Vagina (tissue), 2 donors: ENCODE data around the gene PIP5K1C. TPM values are rescaled to one million over a fixed set of nuclear protein-coding genes. Genes with fewer than 3 reads are reported as not detected.

ENCODE experiments used
- DNase-seq, 2 donors: peaks; one replicate each; pipeline ENCODE4 v3.0.0-alpha.2; 2017; ENCODE audit errors: extremely low spot score in 2 of 2
- H3K27ac ChIP-seq: fragments of 200-600 bp; sonication (generic); one replicate; pipeline ENCODE4 v1.5.1; 2019
- H3K27me3 ChIP-seq: fragments of 200-600 bp; sonication (generic); one replicate; pipeline ENCODE4 v1.5.1; 2019
- H3K36me3 ChIP-seq, 2 donors: fragments of 200-600 bp; sonication (generic); one replicate each; pipeline ENCODE4 v1.5.1; 2017 to 2019
- H3K4me1 ChIP-seq: fragments of 200-600 bp; sonication (generic); one replicate; pipeline ENCODE4 v1.5.1; 2019
- H3K4me3 ChIP-seq, 2 donors: fragments of 200-600 bp; sonication (generic); 1 replicate in 1 of 2; 2 replicates in 1 of 2; pipeline ENCODE4 v1.5.1; 2016 to 2019
- H3K9me3 ChIP-seq: fragments of 200-600 bp; sonication (generic); one replicate; pipeline ENCODE4 v1.5.1; 2019
- CTCF ChIP-seq, 3 experiments: fragments of 450-650 bp in 2 of 3; fragments of 200-600 bp in 1 of 3; sonication (generic) in 1 of 3; IDR thresholded peaks; one replicate each; pipeline ENCODE4 v1.5.1; 2017 to 2019; ENCODE audit warnings: antibody characterized with exemption in 3 of 3, mild to moderate bottlenecking in 2 of 3, moderate library complexity in 2 of 3
- POLR2A ChIP-seq, 2 donors: fragments of 450-650 bp; IDR thresholded peaks; one replicate each; pipeline ENCODE4 v1.6.1; 2017; ENCODE audit warnings: antibody characterized with exemption in 2 of 2, mild to moderate bottlenecking in 2 of 2, moderate library complexity in 2 of 2
- POLR2AphosphoS5 ChIP-seq, 2 donors: sonication (generic); formaldehyde crosslinking; IDR thresholded peaks; one replicate each; pipeline ENCODE4 v1.9.0; 2017; ENCODE audit warnings: antibody characterized with exemption in 2 of 2, mild to moderate bottlenecking in 2 of 2, low read depth in 1 of 2; ENCODE audit not compliant: insufficient read depth in 1 of 2
- intact Hi-C: fragments of 100-400 bp; cut with DNase I; formaldehyde crosslinking; loops from one replicate; pipeline ENCODE4 v1.15.1; 2023
- total RNA-seq: library from RNA; depleted of rRNA; stranded (reverse); fragments of >200 nt; gene quantifications from one replicate; pipeline ENCODE4 v1.2.3, GENCODE V29; 2016

PIP5K1C gene
- total RNA-seq, 1 donor from 2014 or later, result 24.1 TPM

- intact Hi-C loops, result no loop called here
- DNase-seq, result no peak
- TF ChIP-seq CTCF (IDR thresholded peaks at IDR 0.05) (no peak), POLR2A (IDR thresholded peaks at IDR 0.05) (no peak), POLR2AphosphoS5 (IDR thresholded peaks at IDR 0.05; ENCODE audit: insufficient read depth in 1 of 2, low read depth in 1 of 2) (peak in 1 of 2 donors; percentile 23)
- Histone ChIP-seq H3K4me1 (peaks cover 55% of the 10 kb centered on the region), H3K27ac (peak overlapping the region; percentile 80), H3K27me3 (no peaks in the 10 kb centered on the region), H3K4me3 (peak overlapping the region; percentile 49 to 62), H3K9me3 (no peaks in the 10 kb centered on the region), H3K36me3 (peaks cover 0 to 19% of the 10 kb centered on the region in 2 donors)
Measured at GRCh38 chr19:3607303-3608078, 92.8 kb downstream of the PIP5K1C start.

DNA sequence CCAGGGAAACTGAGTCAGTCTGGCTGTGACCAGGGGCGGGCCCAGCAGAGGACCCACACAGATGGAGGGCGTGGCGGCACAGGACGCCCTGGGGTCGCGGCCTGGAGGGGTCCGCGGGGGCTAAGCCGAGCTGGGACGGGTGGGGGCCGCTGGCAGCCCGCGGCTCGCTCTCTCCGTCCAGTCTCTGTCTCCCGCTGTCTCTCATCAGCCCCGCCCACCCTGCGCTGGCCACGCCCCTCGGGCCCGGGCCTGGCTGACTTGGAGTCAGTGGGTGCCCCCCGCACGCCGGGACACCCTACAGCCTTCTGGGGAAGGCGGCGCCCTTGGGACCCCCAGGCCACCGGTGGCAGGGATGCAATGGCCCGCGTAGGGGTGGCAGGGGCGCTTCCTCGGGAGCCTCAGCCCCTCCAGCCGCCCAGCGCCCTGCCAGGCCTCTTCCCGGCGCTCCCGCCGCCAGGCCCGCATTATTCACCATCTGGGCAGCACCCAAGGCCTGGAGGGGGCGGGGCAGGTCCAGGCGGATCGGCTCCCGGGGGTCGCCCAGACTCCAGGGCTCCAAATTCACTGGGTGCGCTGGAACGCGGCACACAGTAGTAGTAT is 93.5 kb downstream of the PIP5K1C start, which contains the start of gene TBXA2R:
Gene TBXA2R (minus strand): TSS at position 186 of the 600 bp plus-strand sequence. CDS start 6,241 bp downstream, outside the sequence.
- peak within 1 kb of the TSS; percentile 49 to 62 for H3K4me3 ChIP-seq
- intact Hi-C loops, result no loop called here
- DNase-seq, result no peak
- no peaks in the 10 kb centered on the region for H3K27me3 ChIP-seq
- H3K4me1 ChIP-seq, result peaks cover 55% of the 10 kb centered on the region
- peak within 1 kb of the TSS; percentile 80 for H3K27ac ChIP-seq
- H3K36me3 ChIP-seq, result peaks cover 0 to 12% of the 10 kb centered on the region in 2 donors
- no peaks in the 10 kb centered on the region for H3K9me3 ChIP-seq
- TF ChIP-seq POLR2A (IDR thresholded peaks at IDR 0.05), result peak in 1 of 2 donors; percentile 35
- TF ChIP-seq CTCF (IDR thresholded peaks at IDR 0.05), result no peak
- peak in 1 of 2 donors; percentile 89 for TF ChIP-seq POLR2AphosphoS5 (IDR thresholded peaks at IDR 0.05; ENCODE audit: insufficient read depth in 1 of 2, low read depth in 1 of 2)

DNA sequence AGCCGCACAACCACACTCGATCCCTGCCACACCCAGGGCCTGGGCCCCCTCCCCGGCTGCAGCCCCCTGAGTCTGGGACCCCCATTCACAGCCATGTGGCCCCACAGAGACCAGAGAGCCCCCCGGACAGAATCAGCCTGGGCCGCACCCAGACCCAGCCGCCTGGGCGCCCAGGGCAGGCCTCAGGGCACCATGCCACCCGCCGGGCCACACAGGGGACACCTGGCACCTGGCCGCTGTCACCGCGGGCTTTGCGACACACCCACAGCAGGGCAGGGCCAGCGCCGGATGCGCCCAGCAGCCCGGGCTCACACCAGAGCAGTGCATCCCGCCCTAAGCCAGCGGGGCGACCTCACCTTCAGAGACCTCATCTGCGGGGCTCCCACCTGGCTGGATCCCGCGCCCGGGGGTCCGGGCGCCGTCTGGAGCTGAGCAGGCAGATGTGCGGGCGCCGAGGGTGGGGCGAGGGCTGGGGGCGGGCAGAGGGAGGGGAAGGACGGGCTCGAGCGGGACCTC is 94.0 kb downstream of the PIP5K1C start:
- Histone ChIP-seq H3K9me3 (no peaks in the 10 kb centered on the region), H3K4me1 (peaks cover 55% of the 10 kb centered on the region), H3K27me3 (no peaks in the 10 kb centered on the region), H3K4me3 (peak overlapping the region; percentile 49 to 62), H3K27ac (peak overlapping the region; percentile 80), H3K36me3 (peaks cover 0 to 6% of the 10 kb centered on the region in 2 donors)
- intact Hi-C loops, result no loop called here
- TF ChIP-seq POLR2A (IDR thresholded peaks at IDR 0.05), result no peak
- no peak for TF ChIP-seq CTCF (IDR thresholded peaks at IDR 0.05)
- TF ChIP-seq POLR2AphosphoS5 (IDR thresholded peaks at IDR 0.05; ENCODE audit: insufficient read depth in 1 of 2, low read depth in 1 of 2), result no peak
- DNase-seq, result no peak

DNA sequence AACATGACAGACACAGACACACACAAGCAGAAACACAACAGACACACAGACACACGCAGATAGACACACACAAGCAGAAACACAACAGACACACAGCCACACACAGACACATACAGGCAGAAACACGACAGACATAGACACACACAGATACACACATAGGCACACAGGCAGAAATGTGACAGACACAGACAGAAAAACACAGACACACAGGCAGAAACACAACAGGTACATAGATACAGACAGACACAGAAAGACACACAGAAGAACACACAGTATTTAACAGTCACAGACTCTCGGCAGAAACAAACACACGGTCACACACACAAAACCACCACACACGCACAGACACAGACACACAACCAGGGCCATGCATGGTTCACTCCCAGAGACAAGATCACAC is 94.5 kb downstream of the PIP5K1C start:
- DNase-seq, result no peak
- Histone ChIP-seq H3K4me1 (peaks cover 55% of the 10 kb centered on the region), H3K27me3 (no peaks in the 10 kb centered on the region), H3K36me3 (peaks cover 0 to 2% of the 10 kb centered on the region in 2 donors), H3K9me3 (no peaks in the 10 kb centered on the region), H3K27ac (peak overlapping the region; percentile 80), H3K4me3 (peak overlapping the region; percentile 49 to 62)
- TF ChIP-seq POLR2AphosphoS5 (IDR thresholded peaks at IDR 0.05; ENCODE audit: insufficient read depth in 1 of 2, low read depth in 1 of 2), result no peak
- intact Hi-C loops, result no loop called here

DNA sequence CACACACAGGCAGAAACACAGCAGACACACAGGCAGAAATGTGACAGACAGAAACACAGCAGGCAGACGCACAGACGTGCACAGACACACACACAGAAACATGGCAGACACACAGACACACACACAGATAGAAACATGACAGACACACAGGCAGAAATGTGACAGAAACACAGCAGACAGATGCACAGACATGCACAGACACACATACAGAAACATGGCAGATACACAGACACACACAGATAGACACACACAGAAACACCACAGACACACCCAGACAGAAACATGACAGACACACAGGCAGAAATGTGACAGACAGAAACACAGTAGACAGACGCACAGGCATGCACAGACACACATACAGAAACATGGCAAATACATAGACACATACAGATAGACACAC is 94.9 kb downstream of the PIP5K1C start:
- Histone ChIP-seq H3K4me1 (peaks cover 55% of the 10 kb centered on the region), H3K4me3 (peak overlapping the region in 1 of 2 donors; percentile 62), H3K27me3 (no peaks in the 10 kb centered on the region), H3K9me3 (no peaks in the 10 kb centered on the region), H3K36me3 (no peaks in the 10 kb centered on the region), H3K27ac (no peak overlapping the region)
- intact Hi-C loops, result no loop called here
- TF ChIP-seq POLR2AphosphoS5 (IDR thresholded peaks at IDR 0.05; ENCODE audit: insufficient read depth in 1 of 2, low read depth in 1 of 2), result no peak
- no peak for TF ChIP-seq POLR2A (IDR thresholded peaks at IDR 0.05)
- no peak for TF ChIP-seq CTCF (IDR thresholded peaks at IDR 0.05)
- no peak for DNase-seq
